NCI-H748 (cell line): Measurements from ENCODE around the gene RNMT.
"Not testable (repeated sequence)": the region's sequence is repeated elsewhere in the genome, so short reads cannot be mapped to it uniquely, and the experiment has no call there.

Experiments
- DNase-seq: peaks from one replicate; lab custom pipeline; 2025; ENCODE audit not compliant: unreplicated experiment; lab: John Stamatoyannopoulos, UW

Gene RNMT

GRCh38 chr18:13726232-13726971 lies at the start of gene RNMT, which contains the start of gene FAM210A:
Gene RNMT (plus strand): TSS chr18:13726673. CDS start chr18:13731518, 4,845 bp downstream.
Gene FAM210A (minus strand): TSS chr18:13726558. CDS start chr18:13682077, 44,481 bp downstream.
- DNase-seq: peak; percentile 99

DNA sequence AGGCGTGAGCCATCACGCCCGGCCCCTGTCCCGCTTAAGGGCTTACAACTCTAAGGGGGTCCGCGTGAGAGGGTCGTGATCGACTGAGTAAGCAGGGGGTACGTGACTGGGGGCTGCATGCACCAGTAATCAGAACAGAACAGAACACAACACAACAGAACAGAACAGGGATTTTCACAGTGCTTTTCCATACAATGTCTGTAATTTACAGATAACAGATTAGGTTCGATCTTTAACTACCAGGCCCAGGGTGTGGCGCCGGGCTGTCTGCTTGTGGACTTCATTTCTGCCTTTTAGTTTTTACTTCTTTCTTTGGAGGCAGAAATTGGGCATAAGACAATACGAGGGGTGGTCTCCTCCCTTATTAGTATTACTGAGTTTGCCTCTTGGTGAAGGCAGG lies 49.1 kb upstream of the RNMT start:
- DNase-seq: not testable (repeated sequence)

DNA sequence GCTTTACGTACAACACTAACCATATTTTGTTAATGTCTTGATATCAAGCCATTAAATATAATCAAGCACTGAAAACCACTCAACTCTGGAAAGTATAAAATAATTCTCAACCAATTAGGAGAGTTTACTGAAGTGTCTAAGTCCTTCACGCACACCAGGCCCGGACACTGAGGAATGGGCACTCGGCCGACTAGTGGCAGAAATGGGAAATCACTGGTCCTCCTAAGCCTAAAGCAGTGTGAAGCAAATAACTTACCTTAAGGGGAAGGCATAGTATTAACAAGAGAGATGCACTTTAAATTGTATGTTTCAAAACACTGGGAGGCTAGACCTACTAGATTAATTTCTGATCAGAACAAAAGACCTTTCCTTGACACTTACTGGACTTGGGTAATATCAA lies 45.9 kb upstream of the RNMT start:
- peak; percentile 7 for DNase-seq

DNA sequence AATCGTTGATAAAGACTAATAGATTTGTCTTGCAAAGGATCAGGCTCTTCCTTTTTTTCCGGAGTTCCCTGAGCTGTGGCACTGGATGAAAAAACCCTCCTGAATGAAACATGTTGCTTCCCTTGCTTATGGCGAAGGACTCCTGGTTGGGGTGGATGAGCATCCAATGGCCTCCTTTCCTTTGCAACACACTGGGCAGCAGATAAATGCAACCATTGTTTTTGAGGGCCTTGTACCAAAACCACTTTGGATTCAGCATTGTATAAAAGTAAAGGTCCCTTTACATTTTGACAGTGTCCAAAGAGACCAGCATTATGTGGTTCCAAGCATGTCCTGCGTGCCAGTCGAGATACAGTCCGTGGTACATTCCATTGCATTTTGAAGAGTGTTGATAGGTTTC lies 44.8 kb upstream of the RNMT start:
- DNase-seq: no peak

DNA sequence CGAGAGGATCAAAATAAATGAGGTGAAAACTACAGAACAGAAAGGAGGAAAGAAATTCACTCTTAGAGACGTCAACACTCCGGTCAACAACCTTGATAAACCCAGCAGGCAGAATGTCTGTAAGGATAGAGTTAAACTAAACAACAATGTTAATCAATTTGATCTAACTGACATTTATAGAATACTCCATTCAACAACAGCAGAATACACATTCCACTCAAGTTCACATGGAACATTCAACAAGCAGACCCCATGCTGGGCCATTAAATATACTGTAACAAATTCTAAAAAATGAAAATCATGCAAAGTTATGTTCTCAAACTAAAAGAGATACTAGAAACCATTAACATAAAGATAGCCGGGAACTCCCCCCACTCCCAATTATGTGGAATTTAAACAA lies 41.9 kb upstream of the RNMT start:
- DNase-seq: no peak

DNA sequence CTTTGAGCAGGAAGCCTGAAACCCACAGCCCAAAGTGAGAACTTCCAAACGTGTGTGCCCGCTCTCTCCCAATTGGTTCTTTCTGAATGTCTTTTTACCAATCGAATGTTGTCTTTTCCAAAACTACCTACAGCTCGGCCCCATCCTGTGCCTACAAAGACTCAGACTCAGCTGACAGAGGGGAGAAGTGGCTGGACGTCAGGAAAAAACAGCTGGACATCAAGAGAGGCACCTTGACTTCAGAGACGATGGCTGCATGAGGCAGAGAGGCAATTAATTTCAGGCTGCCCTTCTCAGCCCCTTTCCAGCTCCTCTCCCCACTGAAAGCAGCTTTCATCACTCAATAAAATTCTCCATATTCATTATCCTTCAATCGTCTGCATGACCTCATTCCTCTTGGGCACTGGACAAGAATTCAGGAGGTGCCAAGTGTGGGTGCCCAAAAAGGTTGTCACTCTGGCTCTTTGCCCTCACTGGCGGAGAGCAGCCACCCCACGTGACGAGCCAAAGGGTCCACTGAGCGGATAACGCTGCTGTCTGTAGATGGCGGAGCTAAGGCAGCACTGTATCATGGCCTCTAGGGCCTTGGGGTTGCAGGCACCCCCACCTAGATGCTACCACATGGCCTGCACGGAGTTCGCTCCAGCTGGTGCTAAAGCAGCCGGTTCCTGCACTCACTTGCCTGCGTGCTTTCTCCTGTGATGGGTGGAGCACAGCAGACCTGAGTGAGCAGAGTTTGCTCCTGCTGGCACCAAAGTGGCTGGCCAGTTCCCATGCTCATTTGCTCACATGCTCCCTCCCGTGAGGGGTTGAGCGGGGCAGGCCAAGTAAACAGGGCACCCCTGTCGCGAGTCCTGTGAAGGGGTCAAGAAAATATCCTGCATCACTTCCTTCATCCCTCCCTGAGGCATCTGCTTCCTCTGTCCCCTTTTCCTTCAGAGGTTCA lies 38.0 kb upstream of the RNMT start:
- DNase-seq: no peak

GRCh38 chr18:13690060-13690459 lies 36.4 kb upstream of the RNMT start:
- not testable (repeated sequence) for DNase-seq

DNA sequence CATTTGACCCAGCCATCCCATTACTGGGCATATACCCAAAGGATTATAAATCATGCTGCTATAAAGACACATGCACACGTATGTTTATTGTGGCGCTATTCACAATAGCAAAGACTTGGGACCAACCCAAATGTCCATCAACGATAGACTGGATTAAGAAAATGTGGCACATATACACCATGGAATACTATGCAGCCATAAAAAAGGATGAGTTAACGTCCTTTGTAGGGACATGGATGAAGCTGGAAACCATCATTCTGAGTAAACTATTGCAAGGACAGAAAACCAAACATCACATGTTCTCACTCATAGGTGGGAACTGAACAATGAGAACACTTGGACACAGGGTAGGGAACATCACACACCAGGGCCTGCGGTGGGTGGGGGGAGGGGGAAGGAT lies 31.1 kb upstream of the RNMT start:
- not testable (repeated sequence) for DNase-seq

GRCh38 chr18:13696961-13697360 lies 29.5 kb upstream of the RNMT start:
- DNase-seq: no peak

DNA sequence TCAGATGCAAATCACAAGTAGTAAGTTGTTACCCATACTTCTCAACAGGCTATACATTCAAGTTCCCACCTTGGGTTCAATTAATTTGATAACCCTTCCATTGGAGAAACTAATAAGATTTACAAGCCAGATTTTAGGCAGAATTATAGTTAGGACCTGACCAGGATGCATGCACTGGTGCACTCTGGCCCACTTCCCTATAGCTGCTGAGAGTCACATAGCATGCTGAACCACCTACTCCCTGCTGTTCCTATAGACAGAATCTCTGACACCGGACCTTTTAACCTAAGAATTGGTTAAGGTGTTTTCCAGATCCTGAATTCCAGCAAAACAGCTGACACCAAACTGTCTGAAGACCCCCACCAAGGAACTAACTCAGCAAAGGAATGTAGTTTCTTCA lies 26.3 kb upstream of the RNMT start:
- DNase-seq: no peak

- peak; percentile 7 for DNase-seq
These were observed 22.6 kb upstream of the RNMT start for GRCh38 chr18:13703899-13704298.

DNA sequence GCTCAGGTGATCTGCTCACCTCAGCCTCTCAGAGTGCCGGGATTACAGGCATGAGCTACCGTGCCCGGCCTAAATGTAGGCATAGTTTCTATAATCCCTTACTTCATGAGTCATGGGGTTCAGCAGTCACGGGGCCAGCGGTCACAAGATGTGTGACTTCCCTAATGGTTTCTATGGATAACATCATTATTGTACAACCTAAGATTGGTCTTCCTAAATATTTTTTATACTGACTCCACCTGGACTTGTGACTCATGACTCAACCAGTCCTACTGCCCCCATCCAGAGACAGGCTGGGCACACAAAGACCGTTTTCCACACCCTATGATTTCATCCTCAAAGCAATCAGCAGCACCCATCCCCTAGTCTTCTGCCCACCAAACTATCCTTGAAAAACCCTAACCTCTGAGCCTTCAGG lies 16.1 kb upstream of the RNMT start:
- DNase-seq: no peak

DNA sequence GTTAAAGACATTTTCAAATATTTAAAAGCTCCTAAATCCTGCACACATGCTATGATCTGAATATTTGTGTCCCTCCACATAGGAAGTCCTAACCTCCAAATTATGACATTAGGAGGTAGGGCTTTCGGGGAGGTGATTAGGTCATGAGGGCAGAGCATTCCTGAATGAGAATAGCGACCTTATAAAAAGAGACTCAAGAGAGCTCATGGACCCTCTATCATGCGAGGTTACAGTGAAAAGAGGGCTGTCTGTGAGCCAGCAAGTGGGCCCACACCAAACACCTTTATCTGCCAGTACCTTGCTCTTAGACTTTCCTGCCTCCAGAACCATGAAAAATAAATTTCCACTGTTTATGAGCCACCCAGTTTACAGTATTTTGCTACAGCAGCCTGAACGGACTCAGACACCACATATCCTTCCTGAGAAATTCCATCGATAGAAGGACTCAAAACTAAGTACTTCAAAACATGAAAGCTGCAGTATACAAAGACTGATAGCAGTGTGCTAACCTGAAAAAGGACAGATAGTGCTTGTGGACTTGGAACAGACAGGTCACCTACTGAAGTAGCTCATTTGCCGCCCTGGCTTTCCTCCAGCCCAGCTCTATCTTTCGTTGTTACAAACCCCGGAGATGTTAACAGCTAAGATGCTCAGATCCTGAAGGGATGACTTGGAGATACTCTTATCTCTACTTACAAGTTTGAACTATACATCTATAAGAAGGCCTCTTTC lies 13.9 kb upstream of the RNMT start:
- no peak for DNase-seq

DNA sequence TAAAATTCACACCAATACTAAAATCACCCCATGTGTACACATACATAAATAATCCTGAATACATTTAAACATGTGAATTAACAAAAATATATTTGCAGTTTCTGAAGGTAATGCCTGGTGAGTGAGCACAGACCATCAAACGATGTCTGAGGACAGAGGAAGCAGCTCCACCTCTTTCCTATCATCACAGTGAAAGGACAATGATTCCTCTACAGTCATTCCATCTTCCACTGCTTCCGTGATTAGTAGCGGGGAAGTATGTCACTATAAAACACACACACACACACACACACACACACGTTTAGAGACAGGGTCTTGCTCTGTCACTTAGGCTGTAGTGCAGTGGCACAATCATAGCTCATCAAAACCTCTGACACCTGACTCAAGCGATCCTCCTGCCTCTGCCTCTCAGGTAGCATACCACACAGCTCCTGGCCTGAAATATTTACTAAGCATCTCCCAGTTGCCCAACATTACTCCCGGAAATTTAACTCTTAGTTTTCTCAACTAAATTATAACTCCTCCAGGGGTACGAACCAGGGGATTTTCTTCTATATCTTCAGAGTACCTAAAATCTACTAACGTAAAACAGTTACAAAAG lies 12.9 kb upstream of the RNMT start:
- no peak for DNase-seq

- no peak for DNase-seq
These were observed 11.1 kb upstream of the RNMT start for GRCh38 chr18:13715330-13715729.

- DNase-seq: no peak
These were observed 9.6 kb upstream of the RNMT start for GRCh38 chr18:13716916-13717315.

DNA sequence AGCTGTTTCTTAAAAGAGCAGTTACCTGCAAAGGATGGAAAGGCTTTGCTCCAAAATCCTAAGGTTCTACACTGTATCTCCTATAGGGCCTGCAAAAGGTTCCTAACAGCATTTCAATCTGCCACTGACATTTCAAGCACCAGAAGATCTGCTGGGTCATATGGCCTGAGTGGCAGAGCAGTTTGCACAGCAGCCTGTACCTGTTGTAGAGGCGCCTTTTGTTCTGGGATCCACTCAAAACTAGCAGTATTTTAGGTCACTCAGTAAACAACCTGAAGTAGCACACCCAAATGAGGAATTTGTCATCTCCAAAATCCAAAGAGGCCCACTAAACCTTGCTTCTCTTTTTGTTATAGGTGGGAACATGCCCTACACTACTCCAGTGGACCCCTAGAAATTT lies 6.3 kb upstream of the RNMT start:
- no peak for DNase-seq

GRCh38 chr18:13720847-13721246 lies 5.6 kb upstream of the RNMT start:
- DNase-seq: no peak

- DNase-seq: peak; percentile 27
These were observed 774 bp upstream of the RNMT start for GRCh38 chr18:13725566-13726231.

DNA sequence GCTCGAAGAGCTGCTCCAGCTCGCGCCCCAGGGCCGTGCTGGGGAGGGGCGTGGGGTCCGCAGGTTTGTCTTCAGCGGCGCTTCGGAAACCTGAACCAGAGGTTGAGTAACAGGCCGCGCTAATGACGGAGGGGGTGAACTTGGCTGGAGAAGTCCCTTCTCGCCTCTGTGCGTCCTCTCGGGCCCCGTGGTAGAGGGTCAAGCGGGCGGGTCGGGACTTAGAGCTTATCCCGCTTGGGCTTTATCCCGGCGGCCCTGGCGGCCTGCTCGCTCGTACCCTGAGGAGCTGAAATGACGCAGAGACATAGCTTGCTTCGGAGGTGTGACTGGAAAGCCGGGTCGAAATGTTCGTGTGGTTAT lies 479 bp downstream of the RNMT start:
- peak; percentile 83 for DNase-seq
